HepG2 (cell line): Measurements from ENCODE around the gene KRTAP5-1. TPM values are rescaled to one million over a fixed set of nuclear protein-coding genes. Genes with fewer than 3 reads are reported as not detected.

Experiments used
- ATAC-seq: fragments of 200-7000 bp; cut with Tn5 transposase; 3 replicates; pipeline ENCODE4 v1.9.1; 2020; ENCODE audit warnings: mild to moderate bottlenecking, moderate library complexity
- BruUV-seq: library from RNA; stranded (reverse); fragments of 400-500 nt; replicated peaks from 2 replicates; lab custom pipeline; 2021; lab: Mats Ljungman, UMichigan
- CTCF ChIA-PET: fragments of 300-600 bp; formaldehyde crosslinking; extraction: SDS; loops from one replicate; lab custom pipeline; 2021; ENCODE audit warnings: low total read pairs, inconsistent platforms, low intra/inter-chr PET ratio; lab: Yijun Ruan, JAX
- POLR2A ChIA-PET: fragments of 350-600 bp; sonication (Branson Sonifier 250); formaldehyde crosslinking; loops from one replicate; lab custom pipeline; 2020; ENCODE audit warnings: antibody characterized with exemption, inconsistent platforms; lab: Yijun Ruan, JAX
- DNase-seq: peaks from one replicate; pipeline ENCODE4 v3.0.0-alpha.2; 2015; ENCODE audit warnings: low spot score
- FAIRE-seq: peaks from 3 replicates; lab custom pipeline; 2011; peaks lifted over from hg19 to GRCh38; lab: Jason Lieb, UNC
- H2AFZ ChIP-seq: one replicate; pipeline ENCODE4 v1.6.1; 2011; ENCODE audit warnings: low read length, inconsistent platforms
- H3K27ac ChIP-seq: fragments of 300-600 bp; 3 replicates; pipeline ENCODE4 v1.8.0; 2011; ENCODE audit warnings: mixed run types, mild to moderate bottlenecking, mixed read lengths, low read length, inconsistent platforms; ENCODE audit not compliant: insufficient read depth; ENCODE audit errors: extremely low read length
- H3K27me3 ChIP-seq, 2 experiments: fragments of 200-600 bp in 1 of 2; 2 replicates in 1 of 2; 3 replicates in 1 of 2; pipeline versions ENCODE4 v1.6.0 to v1.8.0; 2011; ENCODE audit warnings: low read length in 2 of 2, mild to moderate bottlenecking in 2 of 2, moderate library complexity in 2 of 2, inconsistent platforms in 1 of 2; ENCODE audit not compliant: insufficient read depth in 2 of 2, control insufficient read depth in 1 of 2
- H3K36me3 ChIP-seq, 2 experiments: fragments of 200-600 bp in 1 of 2; replicated peaks in 1 of 2; 2 replicates in 1 of 2; 3 replicates in 1 of 2; pipeline versions ENCODE4 v1.5.1 to v1.8.0; 2011; ENCODE audit warnings: low read length in 2 of 2, inconsistent platforms in 1 of 2; ENCODE audit not compliant: insufficient read depth in 2 of 2, control insufficient read depth in 1 of 2
- H3K4me1 ChIP-seq: 2 replicates; pipeline ENCODE4 v1.5.1; 2012; ENCODE audit warnings: low read length, inconsistent platforms; ENCODE audit not compliant: insufficient read depth
- H3K4me2 ChIP-seq: 2 replicates; pipeline ENCODE4 v1.6.0; 2011; ENCODE audit warnings: low read depth, low read length, inconsistent platforms
- H3K4me3 ChIP-seq, 3 experiments: fragments of 200-600 bp in 1 of 3; sonication (generic), shearing (Covaris generic) in 1 of 3; replicated peaks in 1 of 3; 2 replicates each; pipeline ENCODE4 v1.5.1; 2011 to 2016; ENCODE audit warnings: low read length in 3 of 3, inconsistent platforms in 2 of 3, low read depth in 2 of 3, mild to moderate bottlenecking in 2 of 3, control low read depth in 1 of 3, mixed read lengths in 1 of 3; ENCODE audit not compliant: insufficient read depth in 1 of 3
- H3K79me2 ChIP-seq: one replicate; pipeline ENCODE4 v1.6.1; 2011; ENCODE audit warnings: low read length, inconsistent platforms; ENCODE audit not compliant: insufficient read depth
- H3K9ac ChIP-seq: 2 replicates; pipeline ENCODE4 v1.6.0; 2011; ENCODE audit warnings: mild to moderate bottlenecking, low read depth, low read length, inconsistent platforms; ENCODE audit not compliant: insufficient read depth
- H3K9me3 ChIP-seq: 2 replicates; pipeline ENCODE4 v1.5.1; 2012; ENCODE audit warnings: mild to moderate bottlenecking, low read length
- H4K20me1 ChIP-seq: 2 replicates; pipeline ENCODE4 v1.6.0; 2011; ENCODE audit warnings: inconsistent platforms, mild to moderate bottlenecking, low read length, moderate library complexity; ENCODE audit not compliant: insufficient read depth
- AGO2 ChIP-seq: fragments of 200-400 bp; formaldehyde crosslinking; optimal IDR thresholded peaks from 2 replicates; pipeline ENCODE3; 2017; ENCODE audit warnings: mild to moderate bottlenecking, low read depth, low read length, moderate library complexity
- CHD2 ChIP-seq: IDR thresholded peaks from 2 replicates; pipeline ENCODE4 v1.6.1; 2011; ENCODE audit warnings: low read depth, low read length, improper control_type of control experiment
- KAT7 ChIP-seq: IDR thresholded peaks from 2 replicates; pipeline ENCODE4 v1.6.1; 2018; ENCODE audit warnings: borderline replicate concordance, missing compliant biosample characterization
- RBM22 ChIP-seq: fragments of 200-400 bp; formaldehyde crosslinking; optimal IDR thresholded peaks from 2 replicates; pipeline ENCODE3; 2017; ENCODE audit warnings: mild to moderate bottlenecking, low read length, moderate library complexity
- STAT6 ChIP-seq: sonication (generic); formaldehyde crosslinking; IDR thresholded peaks from 2 replicates; pipeline ENCODE4 v1.4.0; 2020; ENCODE audit warnings: missing genetic modification reagents, mild to moderate bottlenecking, borderline replicate concordance
- TEF ChIP-seq: sonication (generic); formaldehyde crosslinking; IDR thresholded peaks from 2 replicates; pipeline ENCODE4 v1.5.0; 2020; ENCODE audit warnings: missing genetic modification reagents
- ZBTB4 ChIP-seq: sonication (generic); formaldehyde crosslinking; IDR thresholded peaks from 2 replicates; pipeline ENCODE4 v1.4.0; 2020; ENCODE audit warnings: missing genetic modification reagents, mild to moderate bottlenecking, borderline replicate concordance
- ZFP41 ChIP-seq: sonication (generic); formaldehyde crosslinking; IDR thresholded peaks from 2 replicates; pipeline ENCODE4 v1.4.0; 2020; ENCODE audit warnings: mild to moderate bottlenecking, missing genetic modification reagents, borderline replicate concordance
- WGBS: methylation state at CpG from one replicate; pipeline ENCODE4 v1.1.6; 2017; ENCODE audit warnings: low lambda C conversion rate; 5-methylcytosine and 5-hydroxymethylcytosine counted together
- in situ Hi-C: cut with HindIII; loops from 2 replicates; pipeline ENCODE4 v1.10.0; 2017; ENCODE audit warnings: low pct_unique_long_range_greater_than_20kb; ENCODE audit not compliant: extremely low pct_ligation_motif_present
- intact Hi-C: fragments of 100-400 bp; cut with micrococcal nuclease; formaldehyde crosslinking; loops from one replicate; pipeline ENCODE4 v1.10.0; 2022; ENCODE audit not compliant: unreplicated experiment
- polyA plus RNA-seq, 8 experiments: library from polyadenylated mRNA; depleted of rRNA in 3 of 8; stranded (reverse) in 7 of 8; unstranded in 1 of 8; fragments of >200 nt; fragmentation: Illumina TruSeq in 4 of 8; extraction: Trizol in 4 of 8; gene quantifications; 2 replicates each; pipeline versions ENCODE4 v1.2.1 to v1.2.3, GENCODE V29; 2011 to 2016; ENCODE audit warnings: low read depth in 4 of 8, missing spikeins in 1 of 8, mixed read lengths in 1 of 8; ENCODE audit not compliant: insufficient read depth in 1 of 8
- total RNA-seq, 5 experiments: library from RNA; depleted of rRNA; stranded (reverse); fragments of >200 nt; fragmentation: Illumina TruSeq; extraction: Trizol; gene quantifications; 2 replicates each; pipeline ENCODE4 v1.2.3, GENCODE V29; 2016; ENCODE audit warnings: low read depth in 1 of 5

KRTAP5-1 gene
- total and polyA plus RNA-seq, 2 of the 13 experiments (the other 11 are each of a cell fraction or from before 2014, with no cell fraction given), result not detected

GRCh38 chr11:1604181-1604580, 19.1 kb upstream of the KRTAP5-1 start (continued):
- TF ChIP-seq STAT6 (CRISPR knock-in tag) (no peak), TEF (CRISPR knock-in tag) (no peak), CHD2 (no peak), RBM22 (no peak), AGO2 (no peak)

GRCh38 chr11:1603629-1604028, 18.5 kb upstream of the KRTAP5-1 start:
- peaks cover 4% of the 10 kb centered on the region; the same call in 1 of the 2 replicates for H3K4me1 ChIP-seq

More at GRCh38 chr11:1603629-1604028, 18.5 kb upstream of the KRTAP5-1 start:
- Histone ChIP-seq H3K79me2 (no peaks in the 10 kb centered on the region), H3K27me3 (peaks cover 2 to 33% of the 10 kb centered on the region in 2 experiments; a peak in 4 of 5 replicates), H3K4me2 (no peak overlapping the region), H4K20me1 (no peaks in the 10 kb centered on the region), H3K9me3 (no peaks in the 10 kb centered on the region)
- intact Hi-C loops, result no loop called here
- DNase-seq, result no peak
- POLR2A ChIA-PET, result no interaction called here
- no TSS peak for BruUV-seq
- no peak for TF ChIP-seq ZFP41
- no peak for TF ChIP-seq KAT7 (CRISPR knock-in tag)
- TF ChIP-seq ZBTB4 (CRISPR knock-in tag), result no peak
- TF ChIP-seq, all 625 proteins: peak for 0
- H2AFZ ChIP-seq, result no peak overlapping the region
- H3K9ac ChIP-seq, result no peak overlapping the region
- no peaks in the 10 kb centered on the region for H3K36me3 ChIP-seq
- FAIRE-seq (no peak), ATAC-seq (no peak)
- CTCF ChIA-PET, result no interaction called here
- 0% methylated on average over 1 of the region's 1 CpG for WGBS
- H3K27ac ChIP-seq, result no peak overlapping the region
- in situ Hi-C loops, result no loop called here
- H3K4me3 ChIP-seq, result no peak overlapping the region
